ENCODE data around the gene CENPE.
"Not testable (repeated sequence)": the region's sequence is repeated elsewhere in the genome, so short reads cannot be mapped to it uniquely, and the experiment has no call there.

CENPE gene

GRCh38 chr4:103198111-103198765 is at the start of gene CENPE:
Gene CENPE, minus strand, starts transcription at chr4:103198343. Its CDS starts 24 bp downstream, at chr4:103198319.
- peak; percentile 94 for DNase-seq (ENCODE audit: low spot score)

- no peak for DNase-seq (ENCODE audit: low spot score)
These were observed 46.1 kb upstream of the CENPE start for GRCh38 chr4:103244251-103244650.

GRCh38 chr4:103230938-103231337 is 32.8 kb upstream of the CENPE start:
- not testable (repeated sequence) for DNase-seq (ENCODE audit: low spot score)

- not testable (repeated sequence) for DNase-seq (ENCODE audit: low spot score)
These were observed 25.4 kb upstream of the CENPE start for GRCh38 chr4:103223556-103223955.

GRCh38 chr4:103207673-103208072 is 9.5 kb upstream of the CENPE start:
- DNase-seq (ENCODE audit: low spot score): no peak

- no peak for DNase-seq (ENCODE audit: low spot score)
These were observed 6.0 kb upstream of the CENPE start for GRCh38 chr4:103204111-103204510.

GRCh38 chr4:103201724-103202123 is 3.6 kb upstream of the CENPE start:
- no peak for DNase-seq (ENCODE audit: low spot score)

GRCh38 chr4:103201253-103201652 is 3.1 kb upstream of the CENPE start:
- DNase-seq (ENCODE audit: low spot score): no peak

GRCh38 chr4:103199009-103199408 is 866 bp upstream of the CENPE start:
- no peak for DNase-seq (ENCODE audit: low spot score)

GRCh38 chr4:103197765-103198110 is 405 bp downstream of the CENPE start:
- no peak for DNase-seq (ENCODE audit: low spot score)

- DNase-seq (ENCODE audit: low spot score): no peak
These were observed 4.7 kb downstream of the CENPE start for GRCh38 chr4:103193457-103193856.

GRCh38 chr4:103171006-103171405 is 27.1 kb downstream of the CENPE start:
- DNase-seq (ENCODE audit: low spot score): no peak

- DNase-seq (ENCODE audit: low spot score): not testable (repeated sequence)
These were observed 28.4 kb downstream of the CENPE start for GRCh38 chr4:103169750-103170149.

GRCh38 chr4:103168993-103169392 is 29.1 kb downstream of the CENPE start:
- no peak for DNase-seq (ENCODE audit: low spot score)

- no peak for DNase-seq (ENCODE audit: low spot score)
These were observed 36.0 kb downstream of the CENPE start for GRCh38 chr4:103162176-103162575.

- DNase-seq (ENCODE audit: low spot score): no peak
These were observed 39.4 kb downstream of the CENPE start for GRCh38 chr4:103158760-103159159.

- no peak for DNase-seq (ENCODE audit: low spot score)
These were observed 42.0 kb downstream of the CENPE start for GRCh38 chr4:103156106-103156505.

- DNase-seq (ENCODE audit: low spot score): no peak
These were observed 45.8 kb downstream of the CENPE start for GRCh38 chr4:103152381-103152780.

GRCh38 chr4:103150677-103151076 is 47.5 kb downstream of the CENPE start:
- DNase-seq (ENCODE audit: low spot score): no peak

- no peak for DNase-seq (ENCODE audit: low spot score)
These were observed 53.2 kb downstream of the CENPE start for GRCh38 chr4:103144926-103145325.

- DNase-seq (ENCODE audit: low spot score): no peak
These were observed 60.7 kb downstream of the CENPE start for GRCh38 chr4:103137446-103137827.

- DNase-seq (ENCODE audit: low spot score): no peak
These were observed 61.3 kb downstream of the CENPE start for GRCh38 chr4:103136671-103137445.

- no peak for DNase-seq (ENCODE audit: low spot score)
These were observed 69.0 kb downstream of the CENPE start for GRCh38 chr4:103129174-103129573.

- DNase-seq (ENCODE audit: low spot score): no peak
These were observed 72.0 kb downstream of the CENPE start for GRCh38 chr4:103126126-103126525.
